Measurements from ENCODE around the gene TERT. TPM values are rescaled to one million over a fixed set of nuclear protein-coding genes. Genes with fewer than 3 reads are reported as not detected.

Gene TERT
- total and polyA plus RNA-seq, 12 donors: not detected

DNA sequence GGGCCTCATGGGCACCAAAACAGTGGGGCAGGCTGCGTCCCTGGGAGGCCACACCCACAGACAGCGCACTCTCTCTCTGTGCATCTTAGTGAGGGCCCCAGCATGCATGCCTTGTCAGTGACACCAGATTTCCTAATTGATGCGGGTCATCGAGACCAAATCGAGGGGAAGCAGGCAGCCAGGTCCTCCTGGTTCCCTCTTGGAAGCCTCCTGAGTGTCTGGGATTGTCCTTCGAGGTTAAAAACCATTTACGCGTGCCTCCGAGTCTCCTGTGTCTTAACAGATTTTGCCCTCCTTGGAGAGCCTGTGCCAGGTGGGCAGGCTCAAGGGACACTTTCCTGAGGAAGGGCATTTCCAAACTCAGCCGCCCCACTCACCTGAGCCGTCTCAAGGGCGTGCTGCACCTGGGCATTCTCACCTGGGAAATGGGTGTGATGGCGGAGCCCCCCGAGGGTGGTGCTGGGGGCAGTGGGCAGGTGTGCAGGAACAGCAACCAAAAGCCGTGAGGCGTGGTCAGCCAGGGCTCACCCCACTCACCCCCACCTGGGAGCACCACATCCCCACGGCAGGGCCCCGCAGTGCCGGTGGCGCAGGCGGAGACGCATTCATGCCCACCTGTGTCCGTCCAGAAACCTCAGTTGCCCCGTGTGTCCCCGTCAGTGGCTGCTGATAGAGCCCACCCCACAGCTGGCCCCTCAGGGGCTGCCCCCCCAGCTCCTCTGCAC lies 90.7 kb downstream of the TERT start:
- Histone ChIP-seq H3K9me3 (no peaks in the 10 kb centered on the region), H3K36me3 (no peaks in the 10 kb centered on the region), H3K4me1 (no peaks in the 10 kb centered on the region), H3K27ac (no peak overlapping the region), H3K4me3 (no peak overlapping the region), H3K27me3 (peaks cover 0 to 94% (median 34%) of the 10 kb centered on the region in 7 donors)
- TF ChIP-seq, protein P1, sequence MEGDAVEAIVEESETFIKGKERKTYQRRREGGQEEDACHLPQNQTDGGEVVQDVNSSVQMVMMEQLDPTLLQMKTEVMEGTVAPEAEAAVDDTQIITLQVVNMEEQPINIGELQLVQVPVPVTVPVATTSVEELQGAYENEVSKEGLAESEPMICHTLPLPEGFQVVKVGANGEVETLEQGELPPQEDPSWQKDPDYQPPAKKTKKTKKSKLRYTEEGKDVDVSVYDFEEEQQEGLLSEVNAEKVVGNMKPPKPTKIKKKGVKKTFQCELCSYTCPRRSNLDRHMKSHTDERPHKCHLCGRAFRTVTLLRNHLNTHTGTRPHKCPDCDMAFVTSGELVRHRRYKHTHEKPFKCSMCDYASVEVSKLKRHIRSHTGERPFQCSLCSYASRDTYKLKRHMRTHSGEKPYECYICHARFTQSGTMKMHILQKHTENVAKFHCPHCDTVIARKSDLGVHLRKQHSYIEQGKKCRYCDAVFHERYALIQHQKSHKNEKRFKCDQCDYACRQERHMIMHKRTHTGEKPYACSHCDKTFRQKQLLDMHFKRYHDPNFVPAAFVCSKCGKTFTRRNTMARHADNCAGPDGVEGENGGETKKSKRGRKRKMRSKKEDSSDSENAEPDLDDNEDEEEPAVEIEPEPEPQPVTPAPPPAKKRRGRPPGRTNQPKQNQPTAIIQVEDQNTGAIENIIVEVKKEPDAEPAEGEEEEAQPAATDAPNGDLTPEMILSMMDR (IDR thresholded peaks at IDR 0.05): no peak
- no peak for ATAC-seq
- intact Hi-C loops (cut with DNase I): no loop called here
- WGBS, 2 donors: 74 to 77% methylated on average over 25 of the region's 25 CpGs
- peak in 1 of 2 donors; percentile 9 for DNase-seq

DNA sequence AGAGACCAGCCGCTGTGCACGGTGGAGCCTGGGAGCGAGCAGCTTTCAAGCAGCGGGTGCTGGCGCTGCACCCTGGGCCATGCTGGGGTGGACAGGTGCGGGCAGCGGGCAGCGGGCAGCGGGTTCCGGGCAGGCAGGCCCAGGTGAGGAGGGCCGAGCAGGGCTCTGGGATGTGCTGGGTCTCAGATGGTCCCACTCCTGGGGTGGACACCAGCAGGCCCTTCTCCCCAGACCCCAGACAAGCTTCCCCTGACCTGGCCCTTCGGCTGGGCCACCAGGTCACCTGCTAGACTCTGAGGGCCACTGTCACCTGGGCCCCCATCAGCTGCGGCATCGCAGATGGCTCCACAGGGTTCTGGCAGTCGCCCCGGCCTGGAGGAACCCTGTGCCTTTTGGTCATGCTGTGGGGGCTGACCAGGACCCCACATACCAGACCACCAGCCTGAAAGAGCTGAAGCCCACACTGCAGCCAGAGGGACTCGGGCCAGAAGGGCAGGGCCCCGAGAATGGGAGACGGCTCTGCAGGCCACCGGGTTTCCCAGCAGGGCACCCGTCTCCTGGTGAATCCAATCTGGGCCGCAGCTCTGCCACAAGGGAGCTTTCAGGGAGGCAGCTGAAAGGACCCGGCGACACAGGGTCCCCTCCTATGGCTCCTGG lies 91.4 kb downstream of the TERT start:
- H3K9me3 ChIP-seq: no peaks in the 10 kb centered on the region

More for the DNA sequence above, 91.4 kb downstream of the TERT start:
- ATAC-seq (no peak), DNase-seq (peak in 1 of 2 donors; percentile 8)
- WGBS, 2 donors: 82 to 87% methylated on average over 24 of the region's 24 CpGs
- H3K4me1 ChIP-seq: no peaks in the 10 kb centered on the region
- intact Hi-C loops (cut with DNase I): no loop called here
- peaks cover 0 to 95% (median 41%) of the 10 kb centered on the region in 7 donors for H3K27me3 ChIP-seq
- no peaks in the 10 kb centered on the region for H3K36me3 ChIP-seq
- TF ChIP-seq, protein P1 (IDR thresholded peaks at IDR 0.05): no peak
- no peak overlapping the region for H3K4me3 ChIP-seq
- no peak overlapping the region for H3K27ac ChIP-seq

Small RNA genes within 50 kb of the gene (microRNA-seq; reads per million reads assigned to microRNA genes)
- 0 reads per million in 2 donors for gene MIR4457

Other genes with a start within 250 kb of the TERT start
- 100 to 1,000 TPM; 122 to 208 (median 146) TPM for gene SLC12A7, start 183.0 kb downstream of the TERT start, total RNA-seq
- gene SLC12A7, start 183.0 kb downstream of the TERT start, polyA plus RNA-seq: 100 to 1,000 TPM in 1 of 2 donors, 10 to 100 TPM in 1; 36.3 to 145 TPM
- under 1 TPM in 1 of 10 donors, not detected in 9; 0.11 TPM for gene SLC6A19, start 93.5 kb downstream of the TERT start, total RNA-seq
- not detected for gene SLC6A19, start 93.5 kb downstream of the TERT start, polyA plus RNA-seq
- gene SLC6A18, start 69.7 kb downstream of the TERT start, total RNA-seq: not detected
- gene SLC6A18, start 69.7 kb downstream of the TERT start, polyA plus RNA-seq: not detected
- gene CLPTM1L, start 50.0 kb upstream of the TERT start, total RNA-seq: 10 to 100 TPM; 27.5 to 43.9 (median 32.5) TPM
- 10 to 100 TPM; 21.5 to 78.0 TPM for gene CLPTM1L, start 50.0 kb upstream of the TERT start, polyA plus RNA-seq
- under 1 TPM in 2 of 10 donors, not detected in 8; 0.18 to 0.19 TPM for gene SLC6A3, start 150.4 kb upstream of the TERT start, total RNA-seq
- gene SLC6A3, start 150.4 kb upstream of the TERT start, polyA plus RNA-seq: under 1 TPM in 1 of 2 donors, not detected in 1; 0.04 TPM
- 10 to 100 TPM in 3 of 10 donors, 1 to 10 TPM in 7; 5.6 to 25.5 (median 8.9) TPM for gene LPCAT1, start 228.9 kb upstream of the TERT start, total RNA-seq
- gene LPCAT1, start 228.9 kb upstream of the TERT start, polyA plus RNA-seq: 10 to 100 TPM; 14.8 to 23.8 TPM

Data from heart right ventricle (tissue), 16 donors.